Esophagus squamous epithelium (tissue), 4 donors: ENCODE measurements around the gene SARS2.

Experiments
- POLR2A ChIP-seq, 4 donors: fragments of 450-650 bp; IDR thresholded peaks; one replicate each; pipeline ENCODE4 v1.6.1; 2017; ENCODE audit warnings: antibody characterized with exemption in 4 of 4, mild to moderate bottlenecking in 4 of 4, moderate library complexity in 3 of 4
- TF ChIP-seq, protein P1 (sequence below), 6 experiments: fragments of 450-650 bp in 4 of 6; fragments of 200-600 bp in 2 of 6; sonication (generic) in 2 of 6; IDR thresholded peaks; one replicate each; pipeline ENCODE4 v1.5.1; 2016 to 2019; ENCODE audit warnings: antibody characterized with exemption in 6 of 6, mild to moderate bottlenecking in 4 of 6, moderate library complexity in 4 of 6

DNA sequence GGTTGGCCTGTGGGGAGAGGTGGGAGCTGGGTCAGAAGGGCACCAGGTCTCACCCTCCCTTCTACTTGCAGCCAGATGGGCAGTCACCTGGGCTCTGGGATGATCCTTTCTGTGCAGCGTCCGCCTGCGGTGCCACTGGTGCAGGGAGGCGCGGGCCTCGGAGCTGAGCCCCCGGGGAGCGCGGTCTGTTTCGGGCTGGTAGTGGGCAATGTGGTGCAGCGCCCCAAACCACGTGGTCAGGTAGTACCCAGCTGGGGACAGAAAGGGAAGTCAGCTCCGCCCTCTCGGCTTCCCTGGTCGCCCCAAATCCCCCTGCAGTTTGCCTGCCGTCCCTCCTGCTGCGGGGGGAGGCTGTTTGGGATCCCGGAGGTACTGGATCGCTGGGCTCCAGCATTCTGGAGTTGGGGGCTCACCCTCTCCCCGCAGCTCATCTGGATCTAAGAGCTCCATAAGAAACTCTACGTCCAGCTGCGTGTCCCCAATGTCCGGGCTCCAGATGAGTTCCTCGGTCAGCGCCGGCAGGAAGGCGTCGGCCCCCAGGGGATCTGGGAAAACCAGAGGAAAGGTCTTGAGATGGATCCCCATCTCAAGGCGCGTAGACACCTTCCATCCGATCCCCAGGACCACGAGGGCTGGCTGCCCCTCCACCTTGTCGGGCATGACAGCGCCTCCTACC is 61.3 kb downstream of the SARS2 start:
- TF ChIP-seq, protein P1, sequence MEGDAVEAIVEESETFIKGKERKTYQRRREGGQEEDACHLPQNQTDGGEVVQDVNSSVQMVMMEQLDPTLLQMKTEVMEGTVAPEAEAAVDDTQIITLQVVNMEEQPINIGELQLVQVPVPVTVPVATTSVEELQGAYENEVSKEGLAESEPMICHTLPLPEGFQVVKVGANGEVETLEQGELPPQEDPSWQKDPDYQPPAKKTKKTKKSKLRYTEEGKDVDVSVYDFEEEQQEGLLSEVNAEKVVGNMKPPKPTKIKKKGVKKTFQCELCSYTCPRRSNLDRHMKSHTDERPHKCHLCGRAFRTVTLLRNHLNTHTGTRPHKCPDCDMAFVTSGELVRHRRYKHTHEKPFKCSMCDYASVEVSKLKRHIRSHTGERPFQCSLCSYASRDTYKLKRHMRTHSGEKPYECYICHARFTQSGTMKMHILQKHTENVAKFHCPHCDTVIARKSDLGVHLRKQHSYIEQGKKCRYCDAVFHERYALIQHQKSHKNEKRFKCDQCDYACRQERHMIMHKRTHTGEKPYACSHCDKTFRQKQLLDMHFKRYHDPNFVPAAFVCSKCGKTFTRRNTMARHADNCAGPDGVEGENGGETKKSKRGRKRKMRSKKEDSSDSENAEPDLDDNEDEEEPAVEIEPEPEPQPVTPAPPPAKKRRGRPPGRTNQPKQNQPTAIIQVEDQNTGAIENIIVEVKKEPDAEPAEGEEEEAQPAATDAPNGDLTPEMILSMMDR (IDR thresholded peaks at IDR 0.05): no peak
- no peak for TF ChIP-seq POLR2A (IDR thresholded peaks at IDR 0.05)
